GM23248 (cell line): ENCODE data around the gene FEM1B.

ENCODE experiments used
- EZH2 ChIP-seq: fragments of 200-600 bp; sonication (generic); IDR thresholded peaks from 2 replicates; pipeline ENCODE4 v1.6.1; 2018; ENCODE audit warnings: antibody characterized with exemption, mild to moderate bottlenecking; ENCODE audit not compliant: insufficient read depth, poor library complexity, severe bottlenecking
- EZH2phosphoT487 ChIP-seq: fragments of 200-600 bp; sonication (generic); IDR thresholded peaks from 2 replicates; pipeline ENCODE4 v1.6.1; 2018; ENCODE audit warnings: antibody characterized with exemption, moderate library complexity, mild to moderate bottlenecking, low read depth; ENCODE audit not compliant: insufficient read depth

DNA sequence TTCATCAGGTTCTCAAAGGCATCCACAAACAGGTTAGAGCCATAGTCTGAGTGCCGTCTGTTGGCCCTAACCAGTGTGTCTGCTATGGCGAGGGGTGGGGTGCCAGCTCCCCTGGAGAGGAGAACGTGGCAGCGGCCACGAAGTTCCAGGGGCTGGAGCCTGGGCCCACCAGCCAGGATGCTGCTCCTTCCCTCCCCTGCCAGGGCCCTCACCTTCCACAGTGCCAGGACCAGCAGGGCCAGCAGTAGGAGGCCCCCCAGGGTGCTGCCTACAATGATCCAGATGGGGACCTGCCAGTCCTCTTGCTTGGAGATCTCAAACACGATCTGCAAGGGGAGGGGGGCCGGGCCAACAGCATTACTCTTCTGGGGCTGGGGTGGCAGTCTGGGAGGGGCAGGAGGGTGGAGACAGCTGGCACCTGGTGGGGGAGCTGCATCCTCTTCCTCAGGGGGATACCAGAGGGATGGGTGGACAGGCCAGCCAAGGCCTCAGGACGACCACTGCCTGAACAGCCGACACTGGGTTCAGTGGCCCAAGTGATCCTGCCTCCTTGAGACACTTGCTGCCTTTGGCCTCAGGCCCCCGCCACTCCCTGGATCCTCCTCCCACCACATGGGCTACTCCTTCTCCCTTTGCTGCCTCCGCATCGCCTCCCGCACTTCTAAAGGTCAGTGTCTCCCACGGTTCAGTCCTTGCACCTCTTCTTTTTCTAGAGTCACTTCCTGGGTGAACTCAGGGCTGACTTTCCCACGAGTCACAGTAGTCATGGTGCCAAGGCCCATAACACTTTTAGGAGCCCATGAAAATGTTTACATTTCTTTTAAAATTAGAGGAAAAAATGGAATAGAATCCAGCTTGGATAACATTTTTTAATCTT, 26.3 kb downstream of the FEM1B start:
- TF ChIP-seq EZH2phosphoT487 (no peak), EZH2 (no peak)
